Activated CD8-positive, alpha-beta memory T cell treated with anti-CD3 and anti-CD28 coated beads, Interleukin-2, amount 50 U/mL, for 1 hour (primary cell): ENCODE measurements around the gene SLC1A7.

Experiments used
- DNase-seq: peaks from one replicate; pipeline ENCODE4 v3.0.0-alpha.2; 2020; ENCODE audit errors: extremely low read depth

Gene SLC1A7

GRCh38 chr1:53062708-53063591 is 79.5 kb downstream of the SLC1A7 start:
- DNase-seq = no peak

DNA sequence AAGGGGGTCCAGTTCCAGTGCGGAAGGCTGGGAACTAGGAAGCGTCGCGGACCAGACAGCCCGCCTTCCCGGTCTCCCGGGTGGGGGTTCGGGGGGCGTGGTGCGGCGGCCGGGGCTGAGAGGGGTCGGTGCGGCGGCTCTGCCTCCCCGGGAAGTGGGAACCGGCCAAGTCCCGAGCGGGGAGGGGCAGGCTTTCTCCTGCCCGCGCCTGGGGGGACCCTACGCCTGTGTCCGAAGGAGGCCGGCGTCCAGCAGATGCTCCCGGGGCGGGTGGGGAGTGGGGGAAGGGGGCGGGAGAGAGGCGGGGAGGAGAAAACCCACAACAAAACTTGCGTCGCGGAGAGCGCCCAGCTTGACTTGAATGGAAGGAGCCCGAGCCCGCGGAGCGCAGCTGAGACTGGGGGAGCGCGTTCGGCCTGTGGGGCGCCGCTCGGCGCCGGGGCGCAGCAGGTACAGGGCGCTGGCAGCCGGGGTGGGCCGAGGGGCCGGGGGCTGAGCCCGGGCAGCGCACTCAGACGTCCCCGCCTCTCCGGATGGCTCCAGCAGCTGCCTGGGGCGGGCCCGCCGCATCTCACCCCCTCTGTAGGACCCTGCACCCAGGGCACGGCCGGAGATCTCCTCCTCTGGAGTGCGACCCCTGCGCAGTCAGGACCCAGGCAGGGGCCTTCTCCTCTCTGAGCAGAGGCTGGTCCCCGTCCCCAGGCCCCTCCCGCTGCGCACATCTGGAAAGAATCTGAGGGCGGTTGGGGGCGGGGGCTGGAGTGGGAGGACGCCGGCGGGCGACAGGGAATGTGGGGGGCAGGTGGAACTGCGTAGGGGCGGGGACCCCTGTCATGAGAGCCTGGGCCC is 80.4 kb downstream of the SLC1A7 start, which contains the start of gene PODN:
Gene PODN, plus strand, starts transcription at position 355 of the 849 bp plus-strand sequence. CDS start 7,643 bp downstream, outside the sequence.
- DNase-seq = no peak

DNA sequence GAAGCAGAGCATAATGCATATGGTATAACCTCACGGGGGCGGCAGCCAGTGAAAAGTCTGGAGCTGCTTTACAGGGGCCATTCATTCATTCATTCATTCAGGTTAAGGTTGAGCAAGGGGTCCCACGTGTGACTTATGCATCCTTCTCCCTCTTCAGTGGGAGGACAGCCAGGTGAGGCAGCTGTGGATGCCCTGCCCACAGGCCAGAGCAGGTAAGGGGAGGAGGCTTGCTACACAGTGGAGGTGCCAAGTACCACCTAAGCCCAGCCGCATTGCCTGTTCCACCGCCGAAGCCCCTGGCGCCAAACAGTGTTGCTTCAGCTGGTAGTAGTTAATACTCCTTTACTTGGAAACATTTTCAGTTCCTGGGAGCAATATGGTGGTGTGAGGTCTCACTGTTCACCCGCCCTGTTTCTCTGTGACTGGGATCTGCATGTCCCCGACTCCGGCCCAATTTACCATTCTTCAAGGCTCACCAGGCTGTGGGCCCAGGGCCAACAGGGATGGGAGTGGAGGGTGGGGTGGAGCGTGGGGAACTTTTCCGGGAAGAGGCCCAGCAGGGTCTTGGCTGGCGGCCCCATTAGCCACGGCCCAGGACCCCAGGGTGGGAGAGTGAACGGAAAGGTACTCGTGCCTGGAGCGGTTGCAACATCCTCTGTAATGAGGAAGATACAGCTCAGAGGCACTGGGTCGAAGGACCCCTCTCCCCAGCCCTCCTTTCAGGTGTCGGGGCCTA is 81.1 kb downstream of the SLC1A7 start:
- no peak for DNase-seq

DNA sequence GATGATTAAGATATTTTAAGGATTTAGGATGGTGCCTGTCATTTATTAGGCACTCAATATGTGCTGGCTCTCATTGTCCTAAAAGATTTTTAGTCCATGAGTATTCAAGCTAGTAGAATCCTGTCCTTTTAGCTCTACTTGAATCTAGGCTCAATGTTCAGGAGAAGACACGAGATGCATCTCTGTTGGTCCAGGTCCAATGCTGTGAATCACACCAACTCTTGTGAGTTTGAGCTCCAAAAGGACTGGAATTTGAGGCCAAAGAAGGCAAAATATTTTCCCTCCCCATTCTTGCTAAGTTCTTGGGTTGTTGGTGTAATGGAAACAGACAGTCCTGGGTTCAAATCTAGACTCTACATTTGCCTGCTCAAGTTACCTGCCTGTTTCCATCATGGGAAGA is 81.9 kb downstream of the SLC1A7 start:
- no peak for DNase-seq

DNA sequence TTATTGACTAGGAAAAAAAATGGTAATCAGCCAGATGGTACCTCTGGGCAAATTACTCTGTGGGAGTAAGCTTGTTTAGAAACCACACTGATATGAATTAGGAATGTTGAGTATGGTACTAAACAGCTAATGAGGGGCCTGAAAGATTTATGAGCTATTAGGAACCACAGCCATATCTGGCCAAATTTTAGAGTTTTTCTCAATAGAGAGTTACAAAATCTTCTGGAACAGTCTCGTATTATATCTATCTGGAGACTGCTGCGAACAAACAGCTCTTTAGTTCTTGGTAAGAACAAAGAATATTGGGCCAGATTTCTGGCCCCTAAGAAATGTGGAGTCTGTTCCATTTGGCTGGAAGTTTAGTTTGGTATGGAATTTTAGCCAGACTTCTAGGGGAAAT is 85.3 kb downstream of the SLC1A7 start:
- DNase-seq = no peak

DNA sequence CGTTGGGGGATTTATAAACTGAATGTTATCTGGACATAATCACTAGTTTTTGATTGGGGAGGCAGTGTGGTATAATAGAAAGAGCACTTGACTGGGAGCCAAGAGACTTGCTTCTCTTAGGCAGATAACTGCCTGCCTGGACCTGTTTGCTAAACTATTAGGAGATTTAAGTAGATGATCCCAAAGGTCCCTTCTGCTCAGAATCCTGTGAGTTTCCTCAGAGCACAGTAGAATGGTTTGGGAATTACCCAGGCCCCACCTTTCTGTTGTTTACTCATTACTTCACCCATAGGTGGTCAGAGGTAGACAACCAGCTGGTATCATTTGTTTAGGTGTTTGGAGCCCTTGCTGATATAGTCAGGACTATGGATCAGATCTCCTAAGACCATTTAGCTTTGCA is 90.8 kb downstream of the SLC1A7 start:
- DNase-seq = no peak

GRCh38 chr1:53050310-53050709 is 92.1 kb downstream of the SLC1A7 start:
- no peak for DNase-seq

GRCh38 chr1:53049574-53049967 is 92.9 kb downstream of the SLC1A7 start:
- no peak for DNase-seq

GRCh38 chr1:53048960-53049573 is 93.4 kb downstream of the SLC1A7 start:
- DNase-seq = no peak

GRCh38 chr1:53047737-53048736 is 94.4 kb downstream of the SLC1A7 start:
- DNase-seq = no peak

DNA sequence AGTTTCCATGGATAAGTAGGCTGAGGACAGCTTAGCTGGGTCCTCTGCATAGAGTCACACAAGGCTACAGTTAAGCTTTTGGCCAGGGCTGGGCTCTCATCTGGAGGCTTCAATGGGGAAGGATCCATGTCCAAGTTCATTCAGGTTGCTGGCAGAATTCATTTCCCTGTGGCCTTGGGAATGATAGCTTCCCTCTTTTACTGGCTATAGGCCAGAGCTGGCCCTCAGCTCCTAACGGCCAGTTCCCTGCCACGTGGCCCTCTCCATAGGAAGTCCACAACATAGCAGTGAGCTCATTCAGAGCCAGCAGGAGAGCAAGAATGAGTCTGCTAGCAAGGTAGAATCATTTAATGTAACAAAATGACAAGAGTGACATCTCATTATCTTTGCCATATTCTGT is 95.5 kb downstream of the SLC1A7 start:
- no peak for DNase-seq

DNA sequence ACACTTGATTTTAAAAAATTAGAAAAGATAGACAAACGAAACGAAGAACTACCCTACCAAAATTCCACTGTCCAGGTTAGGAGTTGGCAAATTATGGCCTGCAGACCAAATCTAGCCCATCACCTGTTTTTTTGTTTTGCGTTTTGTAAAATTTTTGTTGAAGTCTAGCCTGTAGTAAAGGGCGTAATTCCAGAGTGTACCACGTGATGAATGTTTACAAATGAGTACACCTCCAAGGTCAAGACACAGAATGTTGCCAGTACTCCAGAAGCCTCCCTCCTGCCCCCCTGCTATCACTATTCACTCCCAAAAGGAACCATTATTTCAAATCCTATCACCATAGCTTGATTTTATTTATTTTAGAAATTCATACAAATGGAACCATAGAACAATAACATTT is 97.5 kb downstream of the SLC1A7 start:
- no peak for DNase-seq

DNA sequence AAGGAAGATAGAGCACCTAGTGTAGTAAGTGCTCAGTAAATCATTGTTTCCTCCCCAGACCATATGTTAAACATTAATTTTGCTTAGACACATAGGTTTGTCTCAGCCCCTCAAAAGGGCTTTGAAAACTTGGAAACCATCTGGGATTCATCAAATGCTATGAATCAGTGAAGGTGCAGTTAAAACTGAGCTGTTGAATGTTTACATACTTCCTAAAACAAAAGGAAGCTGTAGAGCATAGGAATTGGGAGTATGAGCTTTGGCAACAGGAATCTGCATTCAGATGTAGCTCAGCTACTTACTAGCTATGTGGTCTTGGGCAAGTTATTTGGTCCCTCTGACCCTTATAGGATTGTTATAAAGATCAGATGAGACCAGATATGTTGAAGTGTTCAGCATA is 99.2 kb downstream of the SLC1A7 start:
- DNase-seq = no peak

DNA sequence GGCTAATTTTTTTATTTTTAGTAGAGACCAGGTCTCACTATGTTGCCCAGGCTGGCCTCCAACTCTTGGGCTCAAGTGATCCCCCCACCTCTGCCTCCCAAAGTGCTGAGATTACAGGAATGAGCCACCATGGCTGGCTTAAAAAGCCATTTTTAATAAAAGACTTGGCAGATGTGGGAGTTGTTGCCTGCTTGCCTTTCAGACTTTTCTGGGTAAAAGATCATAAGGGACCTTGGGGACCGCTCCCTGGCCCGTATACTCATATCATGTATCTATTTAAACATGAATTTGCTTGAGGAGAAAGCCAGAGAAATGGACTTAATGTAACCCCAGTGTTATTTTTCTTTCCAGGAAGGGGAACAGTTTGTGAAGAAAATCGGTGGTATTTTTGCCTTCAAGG is 103.9 kb downstream of the SLC1A7 start:
- no peak for DNase-seq
